Transverse colon (tissue), 4 donors: ENCODE results near the gene LYPD1.

Experiments
- CTCF ChIP-seq, 5 experiments: fragments of 200-600 bp in 3 of 5; fragments of 450-650 bp in 2 of 5; sonication (generic) in 3 of 5; IDR thresholded peaks; 1 replicate in 2 of 5; 2 replicates in 3 of 5; pipeline ENCODE4 v1.5.1; 2016 to 2017; ENCODE audit warnings: antibody characterized with exemption in 5 of 5, inconsistent platforms in 3 of 5, mild to moderate bottlenecking in 2 of 5, moderate library complexity in 1 of 5
- EP300 ChIP-seq: sonication (generic); formaldehyde crosslinking; IDR thresholded peaks from one replicate; pipeline ENCODE4 v1.6.1; 2017; ENCODE audit warnings: antibody characterized with exemption, low read depth
- POLR2A ChIP-seq: fragments of 450-650 bp; IDR thresholded peaks from one replicate; pipeline ENCODE4 v1.6.1; 2016; ENCODE audit warnings: antibody characterized with exemption, mild to moderate bottlenecking, moderate library complexity
- POLR2AphosphoS5 ChIP-seq, 3 donors: sonication (generic); formaldehyde crosslinking; IDR thresholded peaks; one replicate each; pipeline ENCODE4 v1.6.1; 2016; ENCODE audit warnings: antibody characterized with exemption in 3 of 3

- TF ChIP-seq CTCF (IDR thresholded peaks at IDR 0.05), result no peak
- no peak for TF ChIP-seq POLR2AphosphoS5 (IDR thresholded peaks at IDR 0.05)
- no peak for TF ChIP-seq POLR2A
- no peak for TF ChIP-seq EP300
Measured at GRCh38 chr2:132671151-132671835, 1.3 kb upstream of the LYPD1 start.
